ENCODE measurements around the gene RMC1.
"Not testable (repeated sequence)": the region's sequence is repeated elsewhere in the genome, so short reads cannot be mapped to it uniquely, and the experiment has no call there.

The RMC1 gene

DNA sequence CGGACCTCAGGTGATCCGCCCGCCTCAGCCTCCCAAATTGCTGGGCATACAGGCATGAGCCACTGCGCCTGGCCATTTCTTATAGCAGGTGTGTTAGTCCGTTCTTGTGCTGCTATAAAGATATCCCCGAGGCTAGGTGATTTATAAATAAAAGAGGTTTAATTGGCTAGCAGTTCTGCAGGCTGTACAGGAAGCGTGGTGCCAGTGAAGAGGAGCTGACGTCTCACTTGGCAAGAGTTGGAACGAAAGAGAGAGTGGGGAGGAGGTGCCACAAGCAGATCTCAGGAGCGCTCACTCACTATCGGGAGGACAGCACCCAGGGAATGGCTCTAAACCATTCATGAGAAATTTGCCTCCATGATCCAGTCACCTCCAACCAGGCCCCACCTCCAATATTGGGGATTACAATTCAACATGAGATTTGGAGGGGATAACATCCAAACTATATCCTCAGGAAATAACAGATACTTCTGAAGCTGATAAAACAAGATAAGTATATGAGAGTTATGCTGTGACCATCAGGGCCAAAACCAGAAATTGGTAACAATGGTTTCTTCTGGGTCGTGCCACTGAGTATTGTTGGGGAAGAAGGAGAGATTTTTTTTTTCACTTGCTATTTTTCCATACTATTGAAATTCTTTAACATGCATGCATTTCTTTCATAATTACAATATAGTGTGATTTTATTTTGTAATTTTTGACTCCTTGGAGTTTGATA lies 7.4 kb upstream of the RMC1 start:
- no peak for DNase-seq (ENCODE audit: extremely low spot score, insufficient read length, low read depth)
- FAIRE-seq: no peak

DNA sequence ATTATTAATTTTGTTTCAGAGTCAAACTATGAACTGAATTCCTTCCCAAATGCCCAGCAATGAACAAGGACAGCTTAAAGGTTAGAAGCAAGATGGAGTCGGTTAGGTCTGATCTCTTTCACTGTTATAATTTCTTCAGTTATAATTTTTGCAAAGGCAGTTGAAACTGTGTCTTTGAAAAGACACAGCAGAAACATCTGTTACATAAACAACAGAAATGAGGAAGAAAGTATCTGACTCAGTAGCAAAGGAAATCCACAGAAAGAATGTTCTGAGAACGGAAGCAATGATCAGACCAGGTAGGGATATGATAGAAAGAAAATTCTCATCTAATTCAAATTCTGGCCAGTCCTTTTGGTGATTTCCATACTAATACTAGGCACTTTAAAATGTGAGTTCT lies 5.2 kb upstream of the RMC1 start:
- DNase-seq (ENCODE audit: extremely low spot score, insufficient read length, low read depth): no peak
- no peak for FAIRE-seq

DNA sequence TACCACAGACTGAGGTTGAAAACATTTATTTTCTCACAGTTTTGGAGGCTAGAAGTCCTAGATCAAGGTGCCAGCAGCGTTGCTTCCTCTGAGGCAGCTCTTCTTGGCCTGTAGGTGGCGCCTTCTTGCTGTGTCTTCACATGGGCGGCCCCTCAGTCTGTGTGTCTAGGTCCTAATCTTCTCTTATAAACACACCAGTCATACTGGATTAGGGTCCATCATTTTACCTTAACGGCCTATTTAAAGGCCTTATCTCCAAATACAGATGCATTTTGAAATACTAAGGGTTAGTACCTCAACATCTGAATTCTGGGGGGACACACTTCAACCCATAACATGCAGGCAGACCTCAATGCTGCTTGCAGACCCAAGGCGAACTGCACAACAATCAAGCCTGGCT lies 4.4 kb upstream of the RMC1 start:
- DNase-seq (ENCODE audit: extremely low spot score, insufficient read length, low read depth): no peak
- FAIRE-seq: peak; percentile 85

DNA sequence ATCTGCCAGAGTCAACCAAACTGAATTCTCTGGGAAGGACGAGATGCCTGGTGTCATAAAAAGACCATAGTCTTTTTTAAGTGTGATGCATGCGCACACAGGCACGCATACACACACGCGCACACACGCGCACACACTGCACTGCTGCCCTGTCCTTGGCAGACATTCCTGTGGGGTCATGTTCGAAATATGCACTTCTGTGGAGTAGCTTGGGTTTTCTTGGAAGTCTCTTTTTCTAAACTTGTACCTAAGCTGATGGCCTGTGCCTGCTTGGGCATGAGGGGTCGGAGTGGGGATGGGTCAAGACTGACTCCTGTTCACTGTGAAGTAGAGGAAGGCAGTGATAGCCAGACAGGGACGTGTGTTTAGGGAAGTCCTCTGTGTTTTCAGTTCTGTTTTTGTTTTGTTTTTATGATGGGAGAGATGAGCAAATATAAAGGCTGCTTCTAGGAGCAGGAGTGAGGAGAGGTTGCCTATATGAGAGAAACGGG lies 4.0 kb upstream of the RMC1 start:
- FAIRE-seq: no peak
- DNase-seq (ENCODE audit: extremely low spot score, insufficient read length, low read depth): no peak

DNA sequence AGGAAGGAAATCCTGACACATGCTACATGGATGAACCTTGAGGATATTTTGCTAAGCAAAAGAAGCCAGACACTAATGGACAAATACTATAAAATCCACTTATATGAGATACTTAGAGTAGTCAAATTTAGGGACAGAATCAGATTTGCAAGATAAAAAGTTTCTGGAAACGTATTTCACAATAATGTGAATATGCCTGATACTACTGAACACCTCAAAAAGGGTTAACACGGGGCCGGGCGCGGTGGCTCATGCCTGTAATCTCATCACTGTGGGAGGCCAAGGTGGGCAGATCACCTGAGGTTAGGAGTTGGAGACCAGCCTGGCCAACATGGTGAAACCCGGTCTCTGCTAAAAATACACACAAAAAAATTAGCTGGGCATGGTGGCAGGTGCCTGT lies 1.7 kb upstream of the RMC1 start:
- FAIRE-seq (no peak), DNase-seq (ENCODE audit: extremely low spot score, insufficient read length, low read depth) (no peak)

DNA sequence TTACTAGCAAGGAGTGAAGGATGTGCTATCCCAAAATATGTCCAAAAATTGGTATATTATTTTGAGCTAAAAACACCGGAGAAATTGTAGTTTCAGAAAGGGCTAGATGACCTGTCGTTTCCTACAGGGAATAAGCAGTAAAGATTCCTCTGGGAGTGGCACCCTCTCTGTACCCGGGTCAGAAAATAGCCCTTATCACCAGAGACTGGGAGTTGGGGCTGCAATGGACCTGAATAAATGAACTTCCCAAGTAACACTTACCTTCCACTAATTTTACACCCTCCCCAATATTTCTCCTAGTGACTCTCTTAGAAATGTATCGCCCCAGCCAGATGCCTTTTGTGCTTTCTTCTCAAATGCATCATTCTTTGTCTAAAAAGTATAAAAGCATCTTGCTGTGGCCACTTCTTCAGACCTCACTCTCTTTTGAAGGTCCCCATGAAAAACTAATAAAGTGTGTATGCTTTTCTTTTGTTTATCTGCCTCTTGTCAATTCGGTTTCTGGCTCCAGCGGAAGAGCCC lies 734 bp upstream of the RMC1 start:
- DNase-seq (ENCODE audit: extremely low spot score, insufficient read length, low read depth) (no peak), FAIRE-seq (no peak)

DNA sequence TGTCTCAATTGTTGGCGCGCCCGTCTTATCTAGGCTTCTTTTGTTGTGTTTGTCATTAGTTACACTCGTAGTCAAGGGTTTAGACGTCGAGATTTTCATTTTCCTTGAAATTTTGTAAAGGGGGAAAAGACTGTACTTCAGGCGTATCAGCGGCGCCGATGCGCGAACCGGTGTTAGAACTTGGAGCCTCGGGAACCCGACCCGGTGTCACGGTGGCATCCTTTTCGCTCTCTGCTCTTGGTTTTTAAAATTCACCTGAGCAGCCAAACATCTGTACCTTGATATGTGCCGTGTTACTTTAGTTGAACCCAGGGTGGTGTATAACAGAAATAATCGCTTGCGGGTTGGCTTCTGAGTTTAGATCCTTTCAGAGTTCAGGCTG lies 643 bp downstream of the RMC1 start:
- DNase-seq (ENCODE audit: extremely low spot score, insufficient read length, low read depth) (no peak), FAIRE-seq (no peak)

DNA sequence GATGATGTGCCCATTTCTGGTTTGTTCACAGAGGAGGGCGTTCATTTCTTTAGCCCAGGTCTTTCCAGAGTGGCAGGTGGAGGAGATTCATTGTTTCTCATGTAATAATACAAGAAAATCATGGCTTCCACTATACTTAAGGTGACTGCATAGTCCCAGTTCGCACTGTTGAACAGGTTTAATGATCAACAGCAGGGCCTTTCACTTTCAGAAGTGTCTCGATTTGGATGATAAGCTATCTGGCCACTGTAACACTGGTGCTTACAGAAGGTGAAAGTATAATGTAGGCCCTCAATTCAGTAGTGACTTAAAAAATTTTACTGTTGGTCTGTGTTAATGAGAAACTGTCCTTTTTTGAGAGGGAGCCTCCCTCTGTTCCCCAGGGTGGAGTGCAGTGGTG lies 1.4 kb downstream of the RMC1 start:
- FAIRE-seq (peak; percentile 91), DNase-seq (ENCODE audit: extremely low spot score, insufficient read length, low read depth) (peak; percentile 54)

DNA sequence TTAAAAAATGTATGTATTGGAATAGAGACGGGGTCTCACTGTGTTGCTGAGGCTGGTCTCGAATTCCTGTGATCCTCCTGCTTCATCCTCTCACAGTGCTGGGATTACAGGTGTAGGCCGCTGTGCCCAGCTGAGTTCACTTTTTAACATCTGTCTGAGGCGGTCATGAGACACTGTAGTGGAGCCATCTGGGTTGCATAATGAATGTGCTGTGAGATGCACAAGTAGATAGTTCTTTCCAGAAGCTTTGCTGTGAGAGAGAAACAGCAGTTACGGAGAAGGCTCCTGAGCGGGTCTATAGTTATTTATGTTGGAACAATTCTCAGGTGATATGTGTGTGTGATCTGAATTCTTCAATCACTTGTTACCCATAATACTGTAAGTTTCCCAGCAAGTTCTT lies 3.1 kb downstream of the RMC1 start:
- no peak for FAIRE-seq
- DNase-seq (ENCODE audit: extremely low spot score, insufficient read length, low read depth): no peak

DNA sequence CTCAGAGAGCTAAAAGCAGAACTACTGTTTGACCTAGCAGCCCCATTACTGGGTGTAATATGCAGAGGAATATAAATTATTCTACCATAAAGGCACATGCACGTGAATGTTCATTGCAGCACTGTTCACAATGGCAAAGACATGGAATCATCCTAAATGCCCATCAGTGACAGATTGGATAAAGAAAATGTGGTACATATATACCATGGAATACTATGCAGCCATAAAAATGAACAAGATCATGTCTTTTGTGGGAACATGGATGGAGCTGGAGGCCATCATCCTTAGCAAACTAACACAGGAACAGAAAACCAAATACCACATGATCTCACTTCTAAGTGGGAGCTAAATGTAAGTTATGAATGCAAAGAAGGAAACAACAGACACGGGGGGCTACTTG lies 7.6 kb downstream of the RMC1 start:
- FAIRE-seq; DNase-seq (ENCODE audit: extremely low spot score, insufficient read length, low read depth): not testable (repeated sequence)

DNA sequence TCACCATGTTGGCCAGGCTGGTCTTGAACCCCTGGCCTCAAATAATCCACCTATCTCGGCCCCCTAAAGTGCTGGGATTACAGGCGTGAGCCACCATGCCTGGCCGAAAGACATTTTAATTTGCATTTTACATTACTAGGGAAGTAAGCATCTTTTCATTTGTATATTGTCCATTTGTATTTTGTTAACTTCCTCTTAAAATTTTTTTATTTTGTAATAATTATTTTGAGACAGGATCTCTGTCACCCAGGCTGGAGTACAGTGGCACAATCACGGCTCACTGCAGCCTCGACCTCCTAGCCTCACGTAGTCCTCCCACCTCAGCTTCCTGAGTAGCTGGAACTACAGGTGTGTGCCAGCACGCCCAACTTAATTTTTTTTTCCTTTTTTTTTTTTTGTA lies 8.9 kb downstream of the RMC1 start:
- not testable (repeated sequence) for DNase-seq (ENCODE audit: extremely low spot score, insufficient read length, low read depth); FAIRE-seq

DNA sequence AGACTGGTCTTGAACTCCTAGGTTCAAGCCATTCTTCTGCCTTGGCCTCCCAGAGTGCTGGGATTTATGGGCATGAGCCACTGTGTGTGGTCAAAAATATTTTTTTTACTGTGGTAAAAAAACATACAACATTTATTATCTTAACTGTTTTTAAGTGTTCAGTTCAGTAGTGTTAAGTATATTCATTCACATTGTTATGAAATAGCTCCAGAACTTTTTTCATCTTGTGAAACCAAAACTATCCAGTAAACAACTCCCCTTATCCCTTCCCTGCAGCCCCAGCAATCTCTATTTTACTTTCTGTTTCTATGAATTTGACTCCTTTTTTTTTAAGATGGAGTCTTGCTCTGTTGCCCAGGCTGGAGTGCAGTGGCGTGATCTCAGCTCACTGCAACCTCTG lies 9.3 kb downstream of the RMC1 start:
- DNase-seq (ENCODE audit: extremely low spot score, insufficient read length, low read depth): no peak
- no peak for FAIRE-seq

DNA sequence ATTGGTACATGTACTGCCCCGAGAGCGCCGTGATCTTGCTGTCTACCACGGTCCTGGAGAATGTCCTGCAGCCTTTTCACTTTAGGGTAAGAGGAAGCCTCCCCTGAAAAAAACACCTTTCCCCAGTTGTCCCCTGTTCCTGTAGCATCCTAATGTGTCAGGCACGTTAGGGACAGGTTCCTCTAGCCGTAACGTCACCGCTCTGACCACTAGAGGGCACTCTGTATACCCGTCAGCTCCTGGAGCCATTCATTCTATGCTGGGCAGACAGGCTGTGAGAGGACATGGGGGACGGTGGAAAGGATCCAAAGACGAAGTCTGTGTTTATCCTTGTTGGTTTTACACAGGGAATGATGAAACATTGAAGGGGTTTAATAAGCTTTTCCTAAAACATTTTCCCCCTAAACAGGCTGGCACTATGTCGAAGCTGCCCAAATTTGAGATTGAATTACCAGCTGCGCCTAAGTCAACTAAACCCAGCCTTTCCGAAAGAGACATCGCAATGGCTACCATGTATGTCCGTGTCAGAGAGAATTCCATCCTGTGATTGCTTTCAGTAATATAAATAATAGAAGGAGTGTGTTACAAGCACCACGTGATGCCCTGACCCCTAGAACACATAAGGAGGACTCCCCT lies 12.7 kb downstream of the RMC1 start:
- DNase-seq (ENCODE audit: extremely low spot score, insufficient read length, low read depth) (peak; percentile 37), FAIRE-seq (peak; percentile 86)

DNA sequence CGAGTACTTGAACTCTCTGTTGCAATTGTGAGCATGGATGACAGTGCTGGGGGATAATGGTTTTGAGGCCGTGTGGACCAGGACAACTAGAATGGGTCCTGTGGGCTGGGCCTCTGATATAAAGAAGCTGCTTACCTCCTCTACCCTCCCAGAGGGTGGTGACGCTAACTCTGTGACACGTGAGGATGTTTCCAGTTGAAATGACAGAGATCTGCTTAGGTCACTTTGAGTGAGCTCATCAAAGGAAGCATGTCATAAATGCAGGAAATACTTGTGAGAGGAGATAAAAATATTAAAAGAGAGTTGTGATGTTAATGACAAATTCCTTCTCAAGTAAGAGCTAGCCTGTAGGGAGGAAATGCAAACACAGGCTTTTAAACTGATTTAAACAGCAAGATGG lies 16.4 kb downstream of the RMC1 start:
- FAIRE-seq: no peak

DNA sequence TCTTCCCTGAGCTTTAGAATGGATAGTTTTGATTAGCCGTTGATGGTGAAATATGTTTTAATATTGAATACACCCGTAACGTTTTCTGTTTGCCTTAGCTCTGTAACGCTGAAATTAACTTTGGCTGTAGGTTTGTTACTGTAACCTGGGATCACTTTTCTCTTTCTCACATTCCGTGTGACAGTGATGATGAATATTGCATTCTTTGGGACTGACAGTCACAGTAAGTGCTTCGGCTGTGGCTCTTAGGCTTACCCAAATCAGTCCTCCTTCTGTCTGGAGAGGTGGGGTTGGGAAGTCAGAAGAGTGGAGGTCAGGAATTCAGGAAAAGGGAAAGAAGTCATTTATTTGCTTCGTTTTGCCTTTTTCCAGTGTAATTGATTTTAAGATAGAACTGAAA lies 18.0 kb downstream of the RMC1 start:
- FAIRE-seq (no peak), DNase-seq (ENCODE audit: extremely low spot score, insufficient read length, low read depth) (no peak)

More for the DNA sequence above, 16.4 kb downstream of the RMC1 start:
- DNase-seq (ENCODE audit: extremely low spot score, insufficient read length, low read depth): no peak

DNA sequence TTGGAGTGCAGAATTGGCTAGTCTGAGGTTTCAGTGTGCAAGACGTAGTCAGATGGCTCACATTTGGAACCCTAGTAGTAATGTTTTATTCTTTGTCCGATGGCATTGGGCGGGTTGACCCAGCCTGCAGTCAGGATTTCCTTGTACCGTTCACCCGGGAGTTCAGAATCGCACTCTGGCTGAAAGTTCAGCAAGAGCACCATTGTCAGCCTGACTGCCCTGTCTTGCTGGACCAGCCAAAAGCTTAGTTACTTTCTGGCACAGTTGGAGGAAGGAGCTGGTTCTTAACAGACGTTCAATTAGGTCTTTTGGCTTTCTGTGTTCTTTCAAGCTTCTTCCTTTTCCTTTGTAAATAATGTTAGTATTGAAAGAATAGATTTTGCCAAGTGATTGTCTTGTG lies 18.6 kb downstream of the RMC1 start:
- FAIRE-seq (no peak), DNase-seq (ENCODE audit: extremely low spot score, insufficient read length, low read depth) (no peak)

DNA sequence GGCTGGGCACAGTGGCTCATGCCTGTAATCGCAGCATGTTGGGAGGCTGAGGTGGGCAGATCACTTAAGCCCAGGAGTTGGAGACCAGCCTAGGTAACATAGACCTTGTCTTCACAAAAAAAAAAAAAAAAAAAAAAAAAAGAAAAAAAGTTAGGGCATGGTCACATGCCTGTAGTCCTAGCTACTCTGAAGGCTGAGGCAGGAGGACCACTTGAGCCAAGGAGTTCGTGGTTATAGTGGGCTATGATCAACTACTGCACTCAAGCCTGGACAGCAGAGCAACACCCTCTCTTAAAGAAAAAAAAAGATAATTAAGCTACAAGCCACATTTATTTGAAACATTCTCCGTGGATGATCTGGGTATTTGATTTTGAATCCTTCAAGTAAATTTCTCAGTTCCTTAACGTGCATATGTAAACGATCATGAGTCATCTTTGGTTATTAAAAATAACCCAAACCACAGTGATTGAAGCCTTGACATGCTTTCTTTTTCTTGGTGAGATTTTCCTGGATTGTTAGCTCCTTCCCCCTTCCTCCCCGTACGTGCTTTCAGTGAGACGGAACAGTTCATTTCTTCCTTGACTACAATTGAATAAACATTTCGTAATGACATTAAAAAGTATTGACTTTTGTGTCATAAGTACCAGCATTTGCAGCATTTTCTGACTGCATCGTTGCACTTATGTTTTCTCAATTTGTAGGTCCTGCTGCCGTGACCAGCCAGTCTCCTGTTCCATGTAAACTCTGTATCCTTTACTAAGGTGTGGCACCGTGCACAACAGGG lies 20.3 kb downstream of the RMC1 start:
- DNase-seq (ENCODE audit: extremely low spot score, insufficient read length, low read depth): no peak
- no peak for FAIRE-seq

DNA sequence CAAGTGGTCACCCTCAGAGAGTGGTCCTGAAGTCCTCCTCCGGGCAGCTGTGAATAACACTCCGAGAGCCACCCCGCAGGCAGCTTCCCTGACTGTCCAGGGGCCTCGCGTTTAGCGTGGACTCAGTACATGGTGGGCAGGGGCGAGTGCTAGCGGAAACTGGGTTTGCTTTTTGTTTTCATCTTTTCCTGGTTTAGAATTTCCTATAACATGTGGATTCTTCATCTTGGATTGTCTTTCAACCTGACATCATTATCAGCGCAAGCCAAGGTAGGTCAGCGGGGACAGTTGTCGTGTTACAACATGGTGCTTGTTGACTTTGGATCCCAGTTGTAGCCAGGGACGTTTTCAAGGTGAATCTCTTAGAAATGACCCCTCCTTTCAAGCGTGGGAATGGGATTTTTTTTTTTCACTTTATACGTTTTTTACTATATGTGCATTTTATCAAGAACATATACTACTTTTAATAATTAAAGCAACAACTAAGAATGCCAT lies 20.9 kb downstream of the RMC1 start:
- FAIRE-seq: no peak

DNA sequence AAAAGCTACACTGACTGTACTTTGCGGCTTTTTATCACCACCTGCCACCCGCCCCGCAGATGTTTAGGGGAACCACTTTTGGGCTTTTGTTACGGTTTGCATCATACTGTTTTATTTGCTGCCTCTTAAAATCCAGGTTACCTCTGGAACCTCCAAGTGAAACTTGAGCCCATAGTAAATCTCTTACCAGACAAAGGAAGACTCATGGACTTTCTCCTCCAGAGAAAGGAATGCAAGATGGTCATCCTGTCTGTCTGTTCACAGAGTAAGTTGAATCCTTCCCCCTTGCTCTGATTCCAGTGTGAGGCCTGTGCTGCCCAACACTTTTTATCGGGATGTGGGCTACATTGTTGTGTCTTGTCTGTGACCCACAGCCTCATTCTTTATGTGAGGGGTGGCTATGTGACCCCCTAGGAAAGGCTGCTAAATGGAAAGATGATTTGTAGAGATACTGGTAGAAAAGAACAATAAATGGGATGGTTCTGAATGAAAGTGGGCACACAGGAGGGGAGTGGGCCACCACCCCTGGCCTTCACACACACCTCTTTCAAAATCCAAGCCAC lies 23.3 kb downstream of the RMC1 start:
- DNase-seq (ENCODE audit: extremely low spot score, insufficient read length, low read depth): no peak
- no peak for FAIRE-seq

More for the DNA sequence above, 20.9 kb downstream of the RMC1 start:
- no peak for DNase-seq (ENCODE audit: extremely low spot score, insufficient read length, low read depth)
